ENCODE measurements around the gene CAMTA1.
A peak's percentile ranks its signal among the peaks of the same experiment; 100 is the strongest.
"Not testable (repeated sequence)": the region's sequence is repeated elsewhere in the genome, so short reads cannot be mapped to it uniquely, and the experiment has no call there.

CAMTA1 gene

GRCh38 chr1:7679873-7680206, 894.6 kb downstream of the CAMTA1 start:
- DNase-seq (ENCODE audit: low spot score): no peak

DNA sequence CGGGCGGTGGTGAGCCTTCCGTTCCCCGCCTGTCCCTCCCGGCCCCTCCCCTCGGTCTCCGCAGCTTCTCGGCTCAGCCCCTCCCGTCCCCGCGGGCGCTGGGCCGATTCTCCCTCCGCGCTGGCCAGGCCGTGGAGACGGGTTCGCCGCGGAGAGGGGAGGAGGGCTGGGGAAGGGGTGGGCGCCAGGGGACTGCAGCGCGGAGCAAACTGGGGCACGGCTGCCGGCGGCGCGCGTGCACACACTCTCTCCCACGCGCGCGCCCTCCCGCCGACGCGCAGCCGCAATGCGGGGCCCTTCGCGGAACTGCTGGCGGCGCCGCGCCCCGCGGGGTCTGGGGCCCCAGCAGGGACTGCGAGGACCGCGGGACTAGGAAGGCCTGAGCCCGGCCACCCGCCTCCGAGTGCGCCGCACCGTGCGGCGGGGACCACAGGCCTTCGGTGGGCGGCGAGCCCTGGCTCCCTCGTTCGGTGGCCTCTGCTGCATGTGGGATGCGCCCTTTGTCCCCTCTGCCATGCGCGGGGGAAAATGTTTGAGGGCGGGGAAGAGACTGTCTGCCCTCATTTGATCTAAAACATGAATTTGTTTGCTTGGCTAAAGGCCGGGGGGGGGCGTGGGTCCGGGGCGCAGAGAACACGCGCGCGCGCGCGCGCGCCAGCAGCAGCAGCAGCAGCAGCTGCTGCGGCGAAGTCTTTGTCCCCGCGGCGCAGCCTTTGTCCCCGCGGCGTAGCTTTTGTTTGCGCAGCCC, 895.1 kb downstream of the CAMTA1 start:
- DNase-seq (ENCODE audit: low spot score): peak; percentile 48

DNA sequence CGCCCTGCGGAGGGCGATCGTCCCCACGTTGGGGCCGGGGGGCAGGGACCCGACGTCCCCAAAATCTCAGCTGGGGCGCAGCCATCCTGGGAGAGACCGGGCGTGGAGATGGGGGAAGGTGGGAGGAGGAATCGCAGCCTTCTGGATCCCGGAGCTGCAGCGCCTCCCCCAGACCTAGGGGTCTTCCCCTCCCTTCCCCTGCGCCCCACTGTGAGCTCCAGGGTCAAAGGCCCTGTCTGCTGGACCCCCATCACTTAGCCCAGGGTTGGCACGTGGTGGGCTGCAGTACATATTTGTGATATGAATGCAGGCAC, 895.7 kb downstream of the CAMTA1 start:
- DNase-seq (ENCODE audit: low spot score): no peak

- DNase-seq (ENCODE audit: low spot score): no peak
Measured at GRCh38 chr1:7681401-7681800, 896.1 kb downstream of the CAMTA1 start.

DNA sequence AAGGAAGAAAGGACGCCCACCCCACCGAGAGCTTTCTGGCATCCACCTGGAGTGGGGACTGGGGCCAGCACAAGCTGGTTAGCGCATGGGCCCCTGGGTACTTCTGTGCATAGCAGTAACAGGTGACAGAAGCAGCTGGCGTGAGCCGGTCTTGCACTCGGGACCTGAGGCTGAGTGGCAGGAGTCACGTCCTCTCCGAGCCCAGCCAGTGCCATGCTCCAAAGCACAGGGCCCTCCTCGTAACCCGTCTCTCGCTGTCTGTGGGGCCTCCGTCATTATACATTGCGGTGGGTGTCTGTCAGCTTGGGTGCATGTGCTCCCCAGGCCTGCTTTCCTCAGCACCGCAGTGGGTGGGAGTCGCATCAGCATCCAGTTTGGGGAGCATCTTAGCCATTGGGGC, 898.3 kb downstream of the CAMTA1 start:
- no peak for DNase-seq (ENCODE audit: low spot score)

GRCh38 chr1:7684132-7684531, 898.9 kb downstream of the CAMTA1 start:
- DNase-seq (ENCODE audit: low spot score): no peak

GRCh38 chr1:7684861-7685635, 899.8 kb downstream of the CAMTA1 start:
- DNase-seq (ENCODE audit: low spot score): no peak

DNA sequence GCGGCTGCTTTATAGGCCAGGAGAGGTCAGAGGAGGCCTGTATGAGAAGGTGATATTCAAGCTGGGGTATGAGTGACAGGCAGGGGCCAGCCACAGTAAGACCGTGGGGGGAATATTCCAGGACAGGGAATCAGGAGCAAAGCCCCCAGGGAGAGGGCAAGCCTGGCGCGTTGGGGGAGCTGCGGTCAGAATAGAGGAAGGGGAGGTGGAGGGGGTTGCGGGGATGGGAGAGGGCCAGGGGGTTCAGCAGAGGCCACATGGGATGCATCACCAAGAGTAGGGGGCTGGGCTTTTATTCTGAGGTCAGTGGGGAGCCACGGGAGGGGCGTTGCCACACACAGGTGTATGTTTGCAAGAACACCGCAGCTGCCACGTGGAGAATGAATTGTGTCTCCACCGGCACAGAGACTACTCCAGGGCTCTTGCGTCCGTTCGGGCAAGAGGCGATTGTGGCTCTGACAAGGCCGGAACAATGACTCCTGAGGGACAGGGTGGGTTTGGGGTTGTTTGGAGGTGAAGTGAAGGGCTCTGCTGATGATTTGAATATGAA, 901.1 kb downstream of the CAMTA1 start:
- no peak for DNase-seq (ENCODE audit: low spot score)

DNA sequence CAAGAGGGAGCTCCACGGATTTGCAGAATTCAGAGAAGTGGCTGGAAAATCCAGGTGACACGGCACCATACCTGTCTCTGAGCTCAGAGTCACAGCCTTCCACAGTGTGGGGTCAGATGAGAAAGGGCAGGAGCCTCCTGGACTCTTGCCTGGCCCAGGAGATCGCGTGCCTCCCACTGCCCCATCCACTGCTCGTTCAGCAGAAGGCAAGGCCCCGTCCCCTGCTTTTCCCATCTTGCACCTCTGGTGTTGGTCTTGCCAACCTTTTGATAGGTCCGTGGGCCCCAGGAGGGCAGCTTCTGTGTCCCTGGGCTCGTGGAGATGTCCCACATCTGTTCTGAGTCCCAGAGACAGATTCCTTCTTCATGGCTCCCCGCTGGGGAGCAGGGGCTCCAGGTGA, 902.2 kb downstream of the CAMTA1 start:
- no peak for DNase-seq (ENCODE audit: low spot score)

GRCh38 chr1:7688659-7689058, 903.4 kb downstream of the CAMTA1 start:
- no peak for DNase-seq (ENCODE audit: low spot score)

DNA sequence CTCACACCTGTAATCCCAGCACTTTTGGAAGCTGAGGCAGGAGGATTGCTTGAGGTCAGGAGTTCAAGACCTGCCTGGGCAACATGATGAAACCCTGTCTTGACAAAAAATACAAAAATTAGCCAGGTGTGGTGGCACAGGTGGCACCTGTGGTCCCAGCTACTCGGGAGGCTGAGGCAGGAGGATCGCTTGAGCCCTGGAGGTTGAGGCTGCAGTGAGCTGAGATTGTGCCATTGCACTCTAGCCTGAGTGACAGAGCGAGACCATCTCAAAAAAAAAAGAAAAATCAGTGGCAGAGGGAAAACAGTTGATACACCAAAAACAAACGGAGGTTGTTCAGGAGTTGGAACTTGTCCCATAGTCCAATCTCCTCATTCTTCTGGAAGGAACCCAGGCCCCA, 904.1 kb downstream of the CAMTA1 start:
- not testable (repeated sequence) for DNase-seq (ENCODE audit: low spot score)

DNA sequence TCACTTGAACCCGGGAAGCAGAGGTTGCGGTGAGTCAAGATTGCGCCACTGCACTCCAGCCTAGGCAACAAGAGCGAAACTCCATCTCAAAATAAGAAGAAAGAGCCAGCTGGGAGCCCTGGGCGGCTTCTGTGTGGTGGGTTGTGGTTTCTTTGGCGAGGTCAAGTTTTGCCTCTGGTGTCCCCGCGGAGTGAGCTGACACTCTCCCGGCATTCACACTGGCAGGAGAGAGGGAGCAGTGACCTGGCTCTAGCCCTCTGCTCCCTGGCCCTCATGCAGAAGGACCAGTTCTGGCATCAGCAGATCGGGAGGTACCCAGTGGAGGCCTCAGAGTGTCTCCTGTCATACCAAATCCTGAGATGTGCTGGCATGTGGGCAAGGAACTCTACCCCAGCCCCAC, 904.8 kb downstream of the CAMTA1 start:
- DNase-seq (ENCODE audit: low spot score): no peak

- no peak for DNase-seq (ENCODE audit: low spot score)
Measured at GRCh38 chr1:7690496-7691182, 905.4 kb downstream of the CAMTA1 start.

GRCh38 chr1:7691576-7691975, 906.3 kb downstream of the CAMTA1 start:
- no peak for DNase-seq (ENCODE audit: low spot score)

DNA sequence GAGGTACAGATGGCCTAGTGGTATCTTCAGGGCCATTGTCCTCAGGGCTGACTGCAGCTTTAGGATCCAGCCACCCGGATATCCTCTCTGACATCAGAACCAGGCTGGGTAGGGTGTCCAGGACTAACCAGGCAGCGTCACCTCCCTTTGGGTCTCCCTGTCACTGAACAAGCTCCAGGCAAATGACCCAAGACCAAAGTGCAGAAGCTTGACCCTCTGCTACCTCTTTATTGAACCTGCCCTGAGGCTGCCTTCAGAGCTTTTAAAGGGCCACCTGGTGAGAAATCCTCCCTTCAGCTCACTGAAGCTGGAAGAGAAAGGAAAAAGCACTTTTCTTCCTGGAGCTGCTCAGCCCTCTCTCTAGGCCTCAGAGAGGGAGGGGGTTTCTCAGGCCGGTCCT, 906.8 kb downstream of the CAMTA1 start:
- DNase-seq (ENCODE audit: low spot score): no peak

GRCh38 chr1:7693037-7693436, 907.8 kb downstream of the CAMTA1 start:
- not testable (repeated sequence) for DNase-seq (ENCODE audit: low spot score)

DNA sequence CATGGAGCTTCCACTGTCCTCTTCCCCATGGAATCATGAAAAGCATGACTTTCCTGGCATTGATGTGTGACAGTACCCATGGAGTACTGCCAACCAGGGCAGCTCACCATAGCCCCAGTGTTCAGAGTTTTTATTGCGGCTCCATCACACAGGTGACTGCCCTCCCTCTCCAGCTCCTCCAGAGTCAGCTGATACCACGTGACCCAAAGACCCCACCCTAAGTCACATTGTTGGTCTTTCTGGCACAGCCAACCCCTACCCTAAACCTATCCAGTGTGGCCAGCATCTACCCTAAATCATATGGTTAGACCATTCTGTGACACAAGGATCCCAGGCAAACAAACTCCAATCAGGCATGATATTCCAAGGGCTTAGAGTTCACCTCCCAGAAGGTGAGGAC, 908.4 kb downstream of the CAMTA1 start:
- no peak for DNase-seq (ENCODE audit: low spot score)

DNA sequence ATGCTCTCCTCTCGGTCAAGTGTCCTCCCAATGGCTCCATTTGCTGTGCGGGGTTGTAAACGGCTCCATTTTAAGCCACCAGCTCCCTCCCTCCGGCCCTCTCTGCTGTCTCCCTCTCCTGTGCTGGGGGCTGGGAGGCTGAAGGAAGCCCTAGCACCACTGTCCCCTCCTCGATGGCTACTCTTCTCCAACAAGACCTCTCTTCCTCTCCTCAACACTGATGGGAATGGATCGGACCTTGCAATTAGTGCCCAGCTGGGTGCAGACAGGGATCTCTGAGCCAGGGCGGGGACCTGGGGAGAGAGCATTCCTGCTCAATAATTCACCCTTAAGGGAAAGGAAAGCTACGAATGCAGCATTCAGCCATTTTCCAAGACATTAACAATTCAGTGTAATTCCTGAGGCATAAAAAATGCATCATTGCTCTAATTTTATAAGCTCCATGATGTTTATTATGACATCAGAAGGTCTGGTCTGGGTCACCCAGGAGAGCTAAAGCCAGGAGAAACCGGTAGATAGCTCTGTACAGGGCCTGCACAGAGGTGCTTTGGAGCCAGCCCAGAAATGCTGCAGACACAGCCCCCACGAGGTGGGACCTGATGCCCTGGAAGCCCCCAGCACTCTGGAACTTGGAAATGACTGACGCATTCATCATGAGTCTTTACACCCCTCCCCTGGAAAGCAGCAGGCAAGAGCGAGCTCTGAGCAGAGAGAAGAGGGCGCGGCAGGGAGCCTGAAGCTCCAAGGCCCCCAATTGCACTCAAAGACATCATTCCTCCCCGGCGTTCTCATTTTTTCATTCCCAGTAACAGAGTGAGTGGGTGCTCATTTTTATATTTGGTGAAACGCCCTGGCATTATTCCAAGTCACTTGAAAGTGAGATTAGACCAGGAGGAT, 909.6 kb downstream of the CAMTA1 start:
- no peak for DNase-seq (ENCODE audit: low spot score)

DNA sequence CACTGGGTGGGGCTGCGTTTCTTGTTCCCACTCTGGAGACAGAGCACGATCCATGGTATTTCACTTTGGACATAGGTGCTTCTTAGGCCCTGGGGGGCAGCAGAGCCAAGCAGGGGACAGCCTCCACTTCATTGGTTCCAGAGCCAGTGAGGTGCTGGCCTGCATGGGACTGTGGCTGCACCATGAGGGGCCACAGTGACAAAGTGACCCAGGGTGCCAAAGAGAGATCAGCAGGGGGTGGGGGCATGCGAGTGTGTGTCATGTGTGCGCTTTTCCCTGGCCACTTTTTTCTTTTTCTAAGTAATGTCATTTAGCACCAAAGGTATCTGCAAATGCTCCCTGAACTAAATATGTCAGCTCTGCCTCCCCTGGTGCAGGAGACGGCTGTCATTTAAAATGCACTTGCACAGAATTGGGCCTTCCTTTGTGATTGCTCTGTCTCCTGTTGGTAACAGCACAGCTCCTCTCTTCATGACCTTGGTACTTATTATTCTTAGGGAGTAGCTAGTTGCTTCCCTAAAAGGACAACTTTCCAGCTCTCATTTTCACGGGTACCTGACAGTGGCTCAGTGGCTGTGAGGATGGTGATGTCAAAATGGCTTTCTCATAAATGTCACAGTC, 910.4 kb downstream of the CAMTA1 start:
- no peak for DNase-seq (ENCODE audit: low spot score)

GRCh38 chr1:7698641-7699040, 913.4 kb downstream of the CAMTA1 start:
- no peak for DNase-seq (ENCODE audit: low spot score)

GRCh38 chr1:7702365-7702764, 917.1 kb downstream of the CAMTA1 start:
- DNase-seq (ENCODE audit: low spot score): no peak

Data from HuH-7.5 (cell line).